ENCODE results near the gene TLR3.

- TF ChIP-seq EP300 (IDR thresholded peaks at IDR 0.05) (no peak), POLR2A (IDR thresholded peaks at IDR 0.05) (no peak), POLR2AphosphoS5 (IDR thresholded peaks at IDR 0.05) (no peak)
Measured at GRCh38 chr4:186074189-186074588, 5.2 kb downstream of the TLR3 start.
